GM12864 (cell line): ENCODE measurements around the gene GJA1.

Experiments used
- DNase-seq: peaks from one replicate; pipeline ENCODE4 v3.0.0-alpha.2; 2011; ENCODE audit warnings: low read depth
- H3K4me3 ChIP-seq: 2 replicates; pipeline ENCODE4 v1.5.1; 2011; ENCODE audit warnings: mild to moderate bottlenecking, low read depth, low read length, control low read depth
- CTCF ChIP-seq: IDR thresholded peaks from 2 replicates; pipeline ENCODE4 v1.5.1; 2011; ENCODE audit warnings: low read depth, mild to moderate bottlenecking, moderate library complexity, low read length, control low read depth, inconsistent platforms; ENCODE audit errors: missing control alignments

Gene GJA1

DNA sequence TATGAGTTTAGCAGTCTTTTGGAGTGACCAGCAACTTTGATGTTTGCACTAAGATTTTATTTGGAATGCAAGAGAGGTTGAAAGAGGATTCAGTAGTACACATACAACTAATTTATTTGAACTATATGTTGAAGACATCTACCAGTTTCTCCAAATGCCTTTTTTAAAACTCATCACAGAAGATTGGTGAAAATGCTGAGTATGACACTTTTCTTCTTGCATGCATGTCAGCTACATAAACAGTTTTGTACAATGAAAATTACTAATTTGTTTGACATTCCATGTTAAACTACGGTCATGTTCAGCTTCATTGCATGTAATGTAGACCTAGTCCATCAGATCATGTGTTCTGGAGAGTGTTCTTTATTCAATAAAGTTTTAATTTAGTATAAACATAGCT, 13.9 kb downstream of the GJA1 start:
- no peak for TF ChIP-seq CTCF
- no peak overlapping the region for H3K4me3 ChIP-seq
- no peak for DNase-seq

- TF ChIP-seq CTCF = no peak
- DNase-seq = no peak
- no peak overlapping the region for H3K4me3 ChIP-seq
These were observed 14.8 kb downstream of the GJA1 start for GRCh38 chr6:121450242-121450641.

- no peak for TF ChIP-seq CTCF
- DNase-seq = no peak
These were observed 15.8 kb downstream of the GJA1 start for GRCh38 chr6:121451250-121451649.

DNA sequence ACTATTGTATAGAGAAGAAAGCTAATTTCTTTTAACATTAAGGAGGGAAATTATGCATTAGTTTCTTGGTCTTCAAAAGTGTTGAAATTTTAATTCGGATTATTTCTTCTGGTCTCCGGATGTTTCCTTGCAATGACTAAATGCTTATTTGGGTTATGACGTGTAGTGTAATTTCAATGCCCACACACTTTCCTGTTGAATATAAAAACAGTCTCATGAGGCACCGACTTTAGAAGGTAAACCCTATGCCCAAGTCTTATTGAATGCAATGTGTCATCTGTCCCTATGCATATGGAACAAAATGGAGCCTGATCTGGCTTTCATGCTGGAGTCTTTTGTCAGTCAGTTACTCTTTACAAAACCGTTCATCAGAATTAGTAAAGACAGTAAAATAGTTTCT, 17.7 kb downstream of the GJA1 start:
- H3K4me3 ChIP-seq = no peak overlapping the region
- TF ChIP-seq CTCF = no peak
- no peak for DNase-seq

More at GRCh38 chr6:121451250-121451649, 15.8 kb downstream of the GJA1 start:
- H3K4me3 ChIP-seq = no peak overlapping the region

- no peak for TF ChIP-seq CTCF
- H3K4me3 ChIP-seq = no peak overlapping the region
- no peak for DNase-seq
These were observed 24.7 kb downstream of the GJA1 start for GRCh38 chr6:121460170-121460569.

DNA sequence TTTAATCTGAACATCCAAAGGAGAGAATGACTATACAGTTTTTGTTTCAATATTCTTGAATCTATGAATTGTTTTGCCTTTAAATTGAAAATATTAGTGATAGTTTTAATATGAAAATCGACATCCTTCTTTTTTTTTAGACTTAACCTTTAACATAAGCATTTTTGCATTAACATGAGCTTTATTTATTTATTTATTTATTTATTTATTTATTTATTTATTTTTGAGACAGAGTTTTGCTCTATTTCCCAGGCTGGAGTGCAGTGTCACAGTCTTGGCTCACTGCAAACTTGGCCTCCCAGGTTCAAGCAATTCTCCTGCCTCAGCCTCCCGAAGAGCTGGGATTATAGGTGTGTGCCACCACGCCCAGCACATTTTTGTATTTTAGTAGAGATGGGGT, 27.6 kb downstream of the GJA1 start:
- no peak overlapping the region for H3K4me3 ChIP-seq
- DNase-seq = no peak
- no peak for TF ChIP-seq CTCF

DNA sequence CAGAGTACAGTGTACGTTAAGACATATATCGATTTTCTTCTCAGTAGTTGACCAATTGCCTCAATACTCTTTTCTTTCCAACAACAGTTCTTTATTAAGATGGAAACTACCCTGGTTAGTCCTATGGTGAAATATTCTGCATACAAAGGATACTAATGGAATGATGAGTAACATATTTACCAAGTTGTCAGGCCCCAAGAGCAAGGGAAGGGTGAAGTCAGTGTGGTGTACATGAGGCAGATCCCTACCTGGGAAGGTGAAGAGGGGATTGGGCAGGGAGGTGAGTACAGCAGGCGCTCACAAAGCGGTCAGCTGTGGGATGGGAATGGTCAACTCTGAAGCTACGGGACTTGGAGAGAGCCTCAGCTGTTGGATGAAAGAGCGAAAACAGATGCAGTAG, 29.7 kb downstream of the GJA1 start:
- DNase-seq = no peak
- TF ChIP-seq CTCF = no peak
- H3K4me3 ChIP-seq = no peak overlapping the region
